Tibial nerve (tissue), 4 donors: ENCODE results near the gene COMMD2. TPM values are rescaled to one million over a fixed set of nuclear protein-coding genes. Genes with fewer than 3 reads are reported as not detected.

ENCODE experiments used
- DNase-seq, 2 donors: peaks; one replicate each; pipeline ENCODE4 v3.0.0-alpha.2; 2019; ENCODE audit warnings: low spot score in 2 of 2
- H3K27ac ChIP-seq, 4 donors: fragments of 200-600 bp; sonication (generic) in 3 of 4; one replicate each; pipeline ENCODE4 v1.5.1; 2017 to 2019; ENCODE audit warnings: mild to moderate bottlenecking in 1 of 4
- H3K27me3 ChIP-seq, 2 donors: fragments of 200-600 bp; sonication (generic) in 1 of 2; one replicate each; pipeline versions ENCODE4 v1.5.1 to v1.6.0; 2017 to 2019
- H3K36me3 ChIP-seq, 3 donors: fragments of 200-600 bp; sonication (generic); one replicate each; pipeline ENCODE4 v1.5.1; 2018 to 2019
- H3K4me1 ChIP-seq, 4 donors: fragments of 200-600 bp; sonication (generic) in 3 of 4; one replicate each; pipeline ENCODE4 v1.5.1; 2017 to 2019
- H3K4me3 ChIP-seq, 4 donors: fragments of 200-600 bp; sonication (generic) in 3 of 4; one replicate each; pipeline ENCODE4 v1.5.1; 2017 to 2019; ENCODE audit warnings: mild to moderate bottlenecking in 1 of 4, moderate library complexity in 1 of 4
- H3K9me3 ChIP-seq, 4 donors: fragments of 200-600 bp; sonication (generic) in 3 of 4; one replicate each; pipeline ENCODE4 v1.5.1; 2017 to 2019
- CTCF ChIP-seq, 5 experiments: fragments of 200-600 bp in 3 of 5; fragments of 450-650 bp in 2 of 5; sonication (generic) in 3 of 5; IDR thresholded peaks; one replicate each; pipeline ENCODE4 v1.5.1; 2016 to 2019; ENCODE audit warnings: antibody characterized with exemption in 5 of 5, mild to moderate bottlenecking in 3 of 5, moderate library complexity in 2 of 5
- EP300 ChIP-seq, 2 donors: sonication (generic); formaldehyde crosslinking; IDR thresholded peaks; one replicate each; pipeline ENCODE4 v1.6.1; 2017; ENCODE audit warnings: antibody characterized with exemption in 2 of 2, mild to moderate bottlenecking in 1 of 2
- POLR2A ChIP-seq, 2 donors: fragments of 450-650 bp; IDR thresholded peaks; one replicate each; pipeline ENCODE4 v1.6.1; 2017; ENCODE audit warnings: antibody characterized with exemption in 2 of 2, mild to moderate bottlenecking in 2 of 2, moderate library complexity in 2 of 2
- WGBS, 2 donors: methylation state at CpG; one replicate each; pipeline ENCODE4 v1.1.5; 2018; 5-methylcytosine and 5-hydroxymethylcytosine counted together
- total RNA-seq, 4 donors: library from RNA; depleted of rRNA; stranded (reverse); fragments of >200 nt; gene quantifications; one replicate each; pipeline ENCODE4 v1.1.0, GENCODE V29; 2016

The COMMD2 gene
- 10 to 100 TPM; 18.6 to 28.2 (median 22.3) TPM for total RNA-seq

- WGBS, 2 donors = 0% methylated on average over 50 to 52 of the region's 52 CpGs
- H3K27me3 ChIP-seq = no peaks in the 10 kb centered on the region
- TF ChIP-seq CTCF (IDR thresholded peaks at IDR 0.05) (peak; percentile 17 to 48 (median 25)), EP300 (IDR thresholded peaks at IDR 0.05) (peak; percentile 51 to 91), POLR2A (IDR thresholded peaks at IDR 0.05) (peak in 1 of 2 donors; percentile 53)
- no peaks in the 10 kb centered on the region for H3K9me3 ChIP-seq
- peaks cover 0 to 30% (median 7%) of the 10 kb centered on the region in 4 donors for H3K4me1 ChIP-seq
- peaks cover 0 to 30% (median 0%) of the 10 kb centered on the region in 3 donors for H3K36me3 ChIP-seq
- peak within 1 kb of the TSS; percentile 68 to 92 (median 86) for H3K4me3 ChIP-seq
- H3K27ac ChIP-seq = peak within 1 kb of the TSS; percentile 75 to 91 (median 80)
- peak; percentile 40 to 46 for DNase-seq
Measured at GRCh38 chr3:149752051-149752787, at the start of gene COMMD2. TSS of gene COMMD2 (minus strand) at chr3:149752489. CDS start at chr3:149752444, 45 bp downstream.

GRCh38 chr3:149801639-149802038 is 49.4 kb upstream of the COMMD2 start:
- H3K27me3 ChIP-seq = no peaks in the 10 kb centered on the region
- H3K9me3 ChIP-seq = peaks cover 0 to 4% (median 0%) of the 10 kb centered on the region in 4 donors
- no peak for TF ChIP-seq EP300 (IDR thresholded peaks at IDR 0.05)
- TF ChIP-seq POLR2A (IDR thresholded peaks at IDR 0.05) = no peak
- TF ChIP-seq CTCF (IDR thresholded peaks at IDR 0.05) = no peak
- no peak for DNase-seq
- 61 to 64% methylated on average over 5 of the region's 5 CpGs for WGBS, 2 donors
- H3K36me3 ChIP-seq = no peaks in the 10 kb centered on the region
- no peaks in the 10 kb centered on the region for H3K4me1 ChIP-seq
- no peak overlapping the region for H3K27ac ChIP-seq
- H3K4me3 ChIP-seq = no peak overlapping the region

GRCh38 chr3:149801195-149801594 is 48.9 kb upstream of the COMMD2 start:
- Histone ChIP-seq H3K27ac (no peak overlapping the region), H3K4me3 (no peak overlapping the region), H3K27me3 (no peaks in the 10 kb centered on the region), H3K36me3 (no peaks in the 10 kb centered on the region), H3K9me3 (peaks cover 0 to 4% (median 0%) of the 10 kb centered on the region in 4 donors), H3K4me1 (no peaks in the 10 kb centered on the region)
- WGBS, 2 donors = 60 to 68% methylated on average over 1 of the region's 1 CpG
- TF ChIP-seq EP300 (IDR thresholded peaks at IDR 0.05) (no peak), POLR2A (IDR thresholded peaks at IDR 0.05) (no peak), CTCF (IDR thresholded peaks at IDR 0.05) (no peak)
- DNase-seq = no peak

GRCh38 chr3:149800693-149801092 is 48.4 kb upstream of the COMMD2 start:
- 87 to 92% methylated on average over 8 of the region's 8 CpGs for WGBS, 2 donors
- no peak for TF ChIP-seq EP300 (IDR thresholded peaks at IDR 0.05)
- Histone ChIP-seq H3K36me3 (no peaks in the 10 kb centered on the region), H3K27me3 (no peaks in the 10 kb centered on the region), H3K4me1 (no peaks in the 10 kb centered on the region), H3K9me3 (peaks cover 0 to 4% (median 0%) of the 10 kb centered on the region in 4 donors), H3K27ac (no peak overlapping the region), H3K4me3 (no peak overlapping the region)
- DNase-seq = no peak

- WGBS, 2 donors = 82 to 89% methylated on average over 1 of the region's 1 CpG
- no peaks in the 10 kb centered on the region for H3K4me1 ChIP-seq
- no peak for DNase-seq
- H3K27ac ChIP-seq = no peak overlapping the region
- H3K4me3 ChIP-seq = no peak overlapping the region
- H3K27me3 ChIP-seq = no peaks in the 10 kb centered on the region
- no peaks in the 10 kb centered on the region for H3K36me3 ChIP-seq
- H3K9me3 ChIP-seq = peaks cover 0 to 4% (median 0%) of the 10 kb centered on the region in 4 donors
- TF ChIP-seq EP300 (IDR thresholded peaks at IDR 0.05) (no peak), CTCF (IDR thresholded peaks at IDR 0.05) (no peak), POLR2A (IDR thresholded peaks at IDR 0.05) (no peak)
Measured at GRCh38 chr3:149796026-149796425, 43.7 kb upstream of the COMMD2 start.
